IMR-90 (cell line): ENCODE data around the gene FLVCR2. TPM values are rescaled to one million over a fixed set of nuclear protein-coding genes. Genes with fewer than 3 reads are reported as not detected.

Experiments used
- ATAC-seq: fragments of 200-7000 bp; cut with Tn5 transposase; 2 replicates; pipeline ENCODE4 v1.9.1; 2020; ENCODE audit warnings: low read depth, mild to moderate bottlenecking, moderate library complexity
- BruUV-seq: library from RNA; stranded (reverse); fragments of 400-500 nt; replicated peaks from 2 replicates; lab custom pipeline; 2021; lab: Mats Ljungman, UMichigan
- CTCF ChIA-PET: fragments of 300-600 bp; formaldehyde crosslinking; extraction: SDS; loops from one replicate; lab custom pipeline; 2021; ENCODE audit warnings: antibody characterized with exemption; lab: Yijun Ruan, JAX
- POLR2A ChIA-PET: fragments of 300-600 bp; sonication (Branson Sonifier 250); formaldehyde crosslinking; loops from one replicate; lab custom pipeline; 2022; ENCODE audit warnings: antibody characterized with exemption; ENCODE audit not compliant: unreplicated experiment; lab: Charles Lee
- DNase-seq: peaks from one replicate; pipeline ENCODE4 v3.0.0; 2013
- H2AFZ ChIP-seq: replicated peaks from 2 replicates; pipeline ENCODE3; 2013; ENCODE audit warnings: low read length, mild to moderate bottlenecking; ENCODE audit not compliant: poor library complexity
- H2AK5ac ChIP-seq: 2 replicates; pipeline ENCODE4 v1.6.1; 2013; ENCODE audit warnings: low read depth, low read length, inconsistent platforms
- H2AK9ac ChIP-seq: replicated peaks from 2 replicates; pipeline ENCODE3; 2013; ENCODE audit warnings: mild to moderate bottlenecking, low read depth, low read length, moderate library complexity; ENCODE audit not compliant: poor library complexity
- H2BK120ac ChIP-seq: 2 replicates; pipeline ENCODE4 v1.6.1; 2013; ENCODE audit warnings: low read depth, low read length, inconsistent platforms
- H2BK15ac ChIP-seq: 3 replicates; pipeline ENCODE4 v1.6.1; 2013; ENCODE audit warnings: low read depth, low read length, inconsistent platforms
- H2BK20ac ChIP-seq: 2 replicates; pipeline ENCODE4 v1.6.1; 2013; ENCODE audit warnings: low read depth, mild to moderate bottlenecking, inconsistent platforms, low read length, moderate library complexity
- H2BK5ac ChIP-seq: 2 replicates; pipeline ENCODE4 v1.6.1; 2013; ENCODE audit warnings: mild to moderate bottlenecking, low read depth, low read length, inconsistent platforms; ENCODE audit not compliant: poor library complexity, severe bottlenecking
- H3K14ac ChIP-seq: replicated peaks from 2 replicates; pipeline ENCODE4 v1.6.1; 2013; ENCODE audit warnings: low read depth, low read length, inconsistent platforms
- H3K18ac ChIP-seq: 2 replicates; pipeline ENCODE4 v1.6.1; 2013; ENCODE audit warnings: low read depth, low read length, control low read depth
- H3K23ac ChIP-seq: 2 replicates; pipeline ENCODE4 v1.6.1; 2013; ENCODE audit warnings: low read depth, low read length, inconsistent platforms
- H3K27ac ChIP-seq: 2 replicates; pipeline ENCODE4 v1.5.1; 2013; ENCODE audit warnings: mild to moderate bottlenecking, control low read depth, low read length; ENCODE audit not compliant: insufficient read depth
- H3K27me3 ChIP-seq: 2 replicates; pipeline ENCODE4 v1.6.1; 2013; ENCODE audit warnings: low read length; ENCODE audit not compliant: control insufficient read depth, insufficient read depth
- H3K36me3 ChIP-seq: 2 replicates; pipeline ENCODE4 v1.6.1; 2013; ENCODE audit warnings: low read length, mixed read lengths; ENCODE audit not compliant: control insufficient read depth, insufficient read depth
- H3K4ac ChIP-seq: 2 replicates; pipeline ENCODE4 v1.6.1; 2013; ENCODE audit warnings: low read depth, low read length, inconsistent platforms
- H3K4me1 ChIP-seq: 2 replicates; pipeline ENCODE4 v1.6.1; 2013; ENCODE audit warnings: low read length, mixed read lengths; ENCODE audit not compliant: control insufficient read depth, insufficient read depth
- H3K4me2 ChIP-seq: 2 replicates; pipeline ENCODE4 v1.6.1; 2013; ENCODE audit warnings: low read depth, mild to moderate bottlenecking, control low read depth, low read length, moderate library complexity
- H3K4me3 ChIP-seq: 2 replicates; pipeline ENCODE4 v1.5.1; 2013; ENCODE audit warnings: low read depth, mild to moderate bottlenecking, control low read depth, low read length, moderate library complexity; ENCODE audit not compliant: insufficient read depth
- H3K56ac ChIP-seq: 2 replicates; pipeline ENCODE4 v1.6.1; 2013; ENCODE audit warnings: low read length, inconsistent platforms; ENCODE audit not compliant: insufficient read depth; ENCODE audit errors: extremely low read depth
- H3K79me1 ChIP-seq, 2 experiments: 2 replicates each; pipeline ENCODE4 v1.6.1; 2013; ENCODE audit warnings: low read length in 2 of 2, inconsistent platforms in 1 of 2, low read depth in 1 of 2
- H3K9ac ChIP-seq: 2 replicates; pipeline ENCODE4 v1.6.1; 2013; ENCODE audit warnings: low read depth, low read length, control low read depth
- H3K9me1 ChIP-seq: 2 replicates; pipeline ENCODE4 v1.6.1; 2013; ENCODE audit warnings: low read length, inconsistent platforms; ENCODE audit not compliant: insufficient read depth
- H3K9me3 ChIP-seq: 2 replicates; pipeline ENCODE4 v1.6.1; 2013; ENCODE audit warnings: low read length; ENCODE audit not compliant: control insufficient read depth, insufficient read depth
- H4K20me1 ChIP-seq: 2 replicates; pipeline ENCODE4 v1.6.1; 2013; ENCODE audit warnings: low read length, inconsistent platforms; ENCODE audit not compliant: insufficient read depth
- H4K5ac ChIP-seq: 2 replicates; pipeline ENCODE4 v1.6.1; 2013; ENCODE audit warnings: mild to moderate bottlenecking, low read depth, low read length, control low read depth
- H4K8ac ChIP-seq, 2 experiments: 2 replicates each; pipeline ENCODE4 v1.6.1; 2013; ENCODE audit warnings: low read depth in 2 of 2, low read length in 2 of 2, control low read depth in 1 of 2, inconsistent platforms in 1 of 2
- H4K91ac ChIP-seq: 2 replicates; pipeline ENCODE4 v1.6.1; 2013; ENCODE audit warnings: low read depth, low read length, inconsistent platforms; ENCODE audit not compliant: insufficient read depth
- CHD1 ChIP-seq: IDR thresholded peaks from 2 replicates; pipeline ENCODE4 v1.6.1; 2012; ENCODE audit warnings: low read depth, low read length, improper control_type of control experiment
- MAZ ChIP-seq: IDR thresholded peaks from 2 replicates; pipeline ENCODE4 v1.6.1; 2012; ENCODE audit warnings: low read depth, mild to moderate bottlenecking, low read length, improper control_type of control experiment, moderate library complexity, borderline replicate concordance
- MXI1 ChIP-seq: IDR thresholded peaks from 2 replicates; pipeline ENCODE4 v1.6.1; 2012; ENCODE audit warnings: low read depth, mild to moderate bottlenecking, low read length, moderate library complexity, borderline replicate concordance
- RAD21 ChIP-seq: IDR thresholded peaks from 2 replicates; pipeline ENCODE4 v1.6.1; 2012; ENCODE audit warnings: low read length, improper control_type of control experiment
- RFX5 ChIP-seq: IDR thresholded peaks from 2 replicates; pipeline ENCODE4 v1.8.0; 2012; ENCODE audit warnings: low read depth, mild to moderate bottlenecking, low read length, moderate library complexity
- WGBS, 2 experiments: methylation state at CpG; one replicate each; pipeline versions ENCODE4 v1.1.5 to v1.1.7; 2013; ENCODE audit warnings: missing lambda C conversion rate in 2 of 2; ENCODE audit not compliant: insufficient read length in 1 of 2; ENCODE audit errors: extremely low coverage in 2 of 2; 5-methylcytosine and 5-hydroxymethylcytosine counted together
- dilution Hi-C: fragments of 300-500 bp; cut with HindIII; formaldehyde crosslinking; loops from one replicate; pipeline ENCODE4 v1.14.3; 2018; ENCODE audit warnings: low sequenced_read_pairs; ENCODE audit not compliant: unreplicated experiment
- in situ Hi-C: fragments of 300-500 bp; cut with MboI; formaldehyde crosslinking; loops from 3 replicates; pipeline ENCODE4 v1.14.3; 2019; ENCODE audit warnings: low sequenced_read_pairs, inconsistent platforms, mixed read lengths
- intact Hi-C: fragments of 100-400 bp; cut with micrococcal nuclease; formaldehyde crosslinking; loops from 2 replicates; pipeline ENCODE4 v1.10.0; 2022
- polyA plus RNA-seq, 3 experiments: library from polyadenylated mRNA; depleted of rRNA; stranded (reverse); fragments of >200 nt; gene quantifications; 2 replicates each; pipeline ENCODE4 v1.2.3, GENCODE V29; 2012; ENCODE audit warnings: low replicate concordance in 1 of 3
- total RNA-seq: library from RNA; depleted of rRNA; stranded (reverse); fragments of >200 nt; gene quantifications from 2 replicates; pipeline ENCODE4 v1.2.3, GENCODE V29; 2012
- TF ChIP-seq, protein P1 (sequence below): fragments of 150-350 bp; IDR thresholded peaks from 2 replicates; pipeline ENCODE4 v1.6.1; 2017; ENCODE audit warnings: mild to moderate bottlenecking, antibody characterized with exemption, low read length, low read depth
- TF ChIP-seq, protein P2 (sequence below): fragments of 150-350 bp; IDR thresholded peaks from 2 replicates; pipeline ENCODE4 v1.6.1; 2016; ENCODE audit warnings: low read depth, mild to moderate bottlenecking, low read length, moderate library complexity, borderline replicate concordance
- TF ChIP-seq, protein P3 (sequence below): conservative IDR thresholded peaks from 2 replicates; pipeline ENCODE4 v1.5.1; 2012; ENCODE audit warnings: mild to moderate bottlenecking, low read depth, low read length, improper control_type of control experiment

FLVCR2 gene
- total and polyA plus RNA-seq, 2 of the 4 experiments (the other 2 are of a cell fraction): 0.94 to 1.4 TPM

DNA sequence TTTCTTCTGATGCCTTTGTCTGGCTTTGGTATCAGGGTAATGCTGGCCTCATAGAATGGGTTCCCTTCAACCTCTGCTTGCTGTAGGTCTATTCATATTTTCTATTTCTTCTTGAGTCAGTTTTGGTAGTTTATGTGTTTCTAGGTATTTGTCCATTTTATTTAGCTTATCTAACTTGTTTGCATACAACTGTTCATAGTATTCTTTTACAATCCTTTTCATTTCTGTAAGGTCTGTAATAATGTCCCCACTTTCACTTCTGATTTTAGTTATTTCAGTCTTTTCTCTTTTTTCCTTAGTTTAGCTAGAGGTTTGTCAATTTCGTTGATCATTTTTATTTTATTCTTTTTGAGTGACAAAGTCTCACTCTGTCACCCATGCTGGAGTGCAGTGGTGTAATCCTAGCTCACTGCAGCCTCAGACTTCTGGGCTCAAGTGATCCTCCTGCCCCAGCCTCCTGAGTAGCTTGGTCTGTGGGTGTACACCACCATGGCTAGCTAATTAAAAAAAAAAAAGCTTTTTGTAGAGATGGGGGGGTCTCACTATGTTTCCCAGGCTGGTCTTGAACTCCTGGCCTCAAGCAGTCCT lies 94.3 kb downstream of the FLVCR2 start:
- Histone ChIP-seq H3K9me1 (no peaks in the 10 kb centered on the region), H3K9me3 (no peaks in the 10 kb centered on the region), H2AFZ (no peak overlapping the region), H3K56ac (no peak overlapping the region), H2BK5ac (no peak overlapping the region), H4K20me1 (no peaks in the 10 kb centered on the region), H3K4me2 (no peak overlapping the region), H3K18ac (no peak overlapping the region), H3K23ac (no peak overlapping the region), H2BK15ac (no peak overlapping the region), H4K8ac (no peak overlapping the region), H2BK20ac (no peak overlapping the region), H4K91ac (no peak overlapping the region), H3K4ac (no peak overlapping the region), H2AK5ac (no peak overlapping the region), H3K9ac (no peak overlapping the region), H3K27ac (no peak overlapping the region), H3K4me3 (no peak overlapping the region), H3K4me1 (no peaks in the 10 kb centered on the region), H4K5ac (no peak overlapping the region), H3K27me3 (no peaks in the 10 kb centered on the region), H3K14ac (no peak overlapping the region), H3K36me3 (peaks cover 8% of the 10 kb centered on the region), H3K79me1 (peaks cover 3 to 11% of the 10 kb centered on the region in 2 experiments; a peak in 3 of 4 replicates), H2AK9ac (no peak overlapping the region), H2BK120ac (no peak overlapping the region)
- ChIA-PET CTCF (no interaction called here), POLR2A (no interaction called here)
- intact Hi-C loops (no loop called here), dilution Hi-C loops (no loop called here), in situ Hi-C loops (no loop called here)
- no peak for ATAC-seq
- TF ChIP-seq RAD21: no peak
- TF ChIP-seq MAZ: no peak
- no peak for TF ChIP-seq MXI1
- TF ChIP-seq CHD1: no peak
- TF ChIP-seq, protein P1, sequence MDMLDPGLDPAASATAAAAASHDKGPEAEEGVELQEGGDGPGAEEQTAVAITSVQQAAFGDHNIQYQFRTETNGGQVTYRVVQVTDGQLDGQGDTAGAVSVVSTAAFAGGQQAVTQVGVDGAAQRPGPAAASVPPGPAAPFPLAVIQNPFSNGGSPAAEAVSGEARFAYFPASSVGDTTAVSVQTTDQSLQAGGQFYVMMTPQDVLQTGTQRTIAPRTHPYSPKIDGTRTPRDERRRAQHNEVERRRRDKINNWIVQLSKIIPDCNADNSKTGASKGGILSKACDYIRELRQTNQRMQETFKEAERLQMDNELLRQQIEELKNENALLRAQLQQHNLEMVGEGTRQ: no peak
- TF ChIP-seq, protein P2, sequence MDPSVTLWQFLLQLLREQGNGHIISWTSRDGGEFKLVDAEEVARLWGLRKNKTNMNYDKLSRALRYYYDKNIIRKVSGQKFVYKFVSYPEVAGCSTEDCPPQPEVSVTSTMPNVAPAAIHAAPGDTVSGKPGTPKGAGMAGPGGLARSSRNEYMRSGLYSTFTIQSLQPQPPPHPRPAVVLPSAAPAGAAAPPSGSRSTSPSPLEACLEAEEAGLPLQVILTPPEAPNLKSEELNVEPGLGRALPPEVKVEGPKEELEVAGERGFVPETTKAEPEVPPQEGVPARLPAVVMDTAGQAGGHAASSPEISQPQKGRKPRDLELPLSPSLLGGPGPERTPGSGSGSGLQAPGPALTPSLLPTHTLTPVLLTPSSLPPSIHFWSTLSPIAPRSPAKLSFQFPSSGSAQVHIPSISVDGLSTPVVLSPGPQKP: no peak
- no peak for TF ChIP-seq RFX5
- TF ChIP-seq, protein P3, sequence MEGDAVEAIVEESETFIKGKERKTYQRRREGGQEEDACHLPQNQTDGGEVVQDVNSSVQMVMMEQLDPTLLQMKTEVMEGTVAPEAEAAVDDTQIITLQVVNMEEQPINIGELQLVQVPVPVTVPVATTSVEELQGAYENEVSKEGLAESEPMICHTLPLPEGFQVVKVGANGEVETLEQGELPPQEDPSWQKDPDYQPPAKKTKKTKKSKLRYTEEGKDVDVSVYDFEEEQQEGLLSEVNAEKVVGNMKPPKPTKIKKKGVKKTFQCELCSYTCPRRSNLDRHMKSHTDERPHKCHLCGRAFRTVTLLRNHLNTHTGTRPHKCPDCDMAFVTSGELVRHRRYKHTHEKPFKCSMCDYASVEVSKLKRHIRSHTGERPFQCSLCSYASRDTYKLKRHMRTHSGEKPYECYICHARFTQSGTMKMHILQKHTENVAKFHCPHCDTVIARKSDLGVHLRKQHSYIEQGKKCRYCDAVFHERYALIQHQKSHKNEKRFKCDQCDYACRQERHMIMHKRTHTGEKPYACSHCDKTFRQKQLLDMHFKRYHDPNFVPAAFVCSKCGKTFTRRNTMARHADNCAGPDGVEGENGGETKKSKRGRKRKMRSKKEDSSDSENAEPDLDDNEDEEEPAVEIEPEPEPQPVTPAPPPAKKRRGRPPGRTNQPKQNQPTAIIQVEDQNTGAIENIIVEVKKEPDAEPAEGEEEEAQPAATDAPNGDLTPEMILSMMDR: no peak
- DNase-seq: no peak
- no CpG with 5 or more reads among the region's 1 CpG for WGBS, 2 experiments
- no TSS peak for BruUV-seq
